GM21526 (cell line): ENCODE data around the gene ADCY7.

Source experiments
- ATAC-seq: cut with Tn5 transposase; IDR thresholded peaks from one replicate; pipeline ENCODE4 v1.9.1; 2021; ENCODE audit warnings: moderate library complexity; ENCODE audit not compliant: unreplicated experiment, low FRiP score

ADCY7 gene

DNA sequence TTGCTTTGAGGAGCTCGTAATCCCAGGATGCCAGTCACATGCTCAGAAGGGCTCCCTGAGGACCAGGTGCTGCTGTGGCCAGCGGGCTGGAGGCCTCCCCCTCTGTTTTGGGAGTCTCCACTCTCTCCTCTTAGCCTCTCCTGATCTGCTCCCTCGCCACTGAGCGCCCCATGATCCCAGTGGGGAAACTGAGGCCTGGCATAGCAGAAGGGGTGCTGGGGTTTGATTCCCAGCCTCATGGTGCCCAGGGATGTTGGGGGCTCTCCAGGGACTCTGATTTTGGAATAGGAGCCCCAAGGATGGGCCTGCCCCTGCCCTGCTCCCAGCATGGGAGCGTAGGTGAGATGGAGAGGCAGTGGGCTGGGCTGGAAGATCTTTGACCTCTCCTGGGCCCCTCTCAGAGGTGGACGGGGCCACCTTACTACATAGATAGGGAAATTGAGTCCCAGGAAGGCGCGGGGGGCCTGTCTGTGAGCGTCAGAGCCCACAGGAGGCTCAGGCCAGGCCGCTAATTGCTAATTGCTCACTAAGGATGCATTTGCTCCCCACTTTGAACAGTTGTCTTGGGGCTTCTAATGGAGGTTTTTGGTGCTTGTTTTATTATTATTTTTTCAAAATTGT is 525 bp upstream of the ADCY7 start:
- no peak for ATAC-seq

DNA sequence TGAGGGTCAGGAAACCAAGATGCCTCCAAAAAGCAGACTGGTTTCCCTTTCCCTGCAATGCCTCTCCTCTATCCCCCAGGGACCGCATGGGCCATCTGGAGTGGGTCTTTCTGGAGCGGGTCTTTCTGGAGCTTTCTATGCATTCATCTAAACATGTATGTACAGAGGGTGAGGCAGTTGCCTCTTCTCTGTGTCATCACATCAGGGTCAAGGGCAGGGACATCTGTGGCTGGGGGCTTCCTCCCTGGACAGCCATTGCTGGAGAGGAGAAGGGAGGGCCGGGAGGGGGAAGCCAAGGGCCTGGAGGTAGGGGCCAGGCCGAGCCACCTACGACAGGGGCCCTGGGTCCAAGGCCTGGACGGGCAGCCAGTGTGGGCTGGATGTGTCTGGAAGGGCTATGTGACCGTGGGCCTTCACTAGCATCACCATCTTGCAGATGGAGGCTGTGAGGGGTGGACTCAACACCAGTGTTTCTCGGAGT is 840 bp downstream of the ADCY7 start:
- no peak for ATAC-seq

DNA sequence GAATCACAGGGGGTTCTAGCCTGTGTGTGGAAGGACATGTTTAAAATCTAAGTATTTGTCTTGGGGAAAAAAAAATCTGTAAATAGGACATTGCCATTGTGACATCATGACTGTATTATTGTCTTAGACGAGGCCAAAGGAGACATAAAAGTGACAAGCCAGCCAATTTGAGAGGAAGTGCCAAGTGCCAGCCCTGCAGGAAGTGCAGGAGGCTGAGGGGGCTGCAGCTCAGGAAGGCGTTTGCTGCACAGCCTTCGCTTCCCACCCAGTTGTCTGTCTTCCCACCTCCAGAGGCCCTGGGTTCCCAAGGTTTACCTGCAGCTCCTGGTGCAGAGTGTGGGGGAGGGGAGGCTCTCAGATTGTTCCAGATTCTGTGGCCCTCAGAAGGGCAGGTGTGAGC is 1.3 kb downstream of the ADCY7 start:
- no peak for ATAC-seq

DNA sequence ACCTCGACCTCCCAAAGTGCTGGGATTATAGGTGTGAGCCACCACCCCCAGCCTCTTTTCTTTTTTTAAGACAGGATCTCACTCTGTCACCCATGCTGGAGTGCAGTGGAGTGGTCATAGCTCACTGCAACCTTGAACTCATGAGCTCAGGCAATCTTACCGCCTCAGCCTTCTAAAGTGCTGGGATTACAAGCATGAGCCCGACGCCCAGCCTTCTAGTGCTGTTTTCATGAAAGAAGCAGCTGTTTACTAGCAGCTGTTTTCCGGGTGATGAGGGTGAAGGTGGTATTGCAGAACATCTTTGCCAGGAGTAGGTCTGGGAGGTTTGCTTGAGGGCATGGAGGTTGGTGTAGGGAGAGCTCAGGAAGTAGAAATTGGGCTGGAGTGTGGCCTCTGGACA is 2.0 kb downstream of the ADCY7 start:
- ATAC-seq = no peak

DNA sequence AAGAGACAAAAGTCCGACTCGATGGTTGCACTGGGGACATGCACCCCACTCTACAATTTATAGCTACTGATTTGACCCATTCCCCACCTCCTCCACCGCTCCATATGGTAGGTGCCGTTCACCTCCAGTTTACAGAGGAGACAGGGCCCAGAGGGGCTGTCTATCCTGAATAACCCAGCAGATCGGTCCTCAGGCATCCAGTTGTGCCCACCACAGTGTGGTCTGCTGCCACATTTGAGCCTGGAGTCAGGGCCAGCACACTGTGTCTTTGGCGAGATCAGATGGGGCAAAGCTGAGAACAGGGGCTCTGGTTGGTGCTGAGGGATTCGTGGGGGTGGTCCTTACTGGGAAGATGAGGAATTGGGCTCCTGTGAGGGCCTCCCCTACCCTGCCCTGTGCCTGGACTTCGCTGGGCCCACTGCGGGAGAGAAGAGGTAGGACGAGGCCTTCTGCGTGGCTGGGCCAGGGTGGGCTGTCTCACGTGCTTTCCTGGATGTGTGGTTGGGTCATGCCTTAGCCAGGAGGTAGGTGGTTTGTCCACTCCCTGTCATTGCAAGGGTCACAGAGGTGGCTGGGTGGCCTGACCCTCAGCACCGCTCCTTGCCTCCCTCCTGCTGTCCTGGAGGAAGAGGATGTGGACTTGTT is 2.8 kb downstream of the ADCY7 start:
- ATAC-seq = no peak

DNA sequence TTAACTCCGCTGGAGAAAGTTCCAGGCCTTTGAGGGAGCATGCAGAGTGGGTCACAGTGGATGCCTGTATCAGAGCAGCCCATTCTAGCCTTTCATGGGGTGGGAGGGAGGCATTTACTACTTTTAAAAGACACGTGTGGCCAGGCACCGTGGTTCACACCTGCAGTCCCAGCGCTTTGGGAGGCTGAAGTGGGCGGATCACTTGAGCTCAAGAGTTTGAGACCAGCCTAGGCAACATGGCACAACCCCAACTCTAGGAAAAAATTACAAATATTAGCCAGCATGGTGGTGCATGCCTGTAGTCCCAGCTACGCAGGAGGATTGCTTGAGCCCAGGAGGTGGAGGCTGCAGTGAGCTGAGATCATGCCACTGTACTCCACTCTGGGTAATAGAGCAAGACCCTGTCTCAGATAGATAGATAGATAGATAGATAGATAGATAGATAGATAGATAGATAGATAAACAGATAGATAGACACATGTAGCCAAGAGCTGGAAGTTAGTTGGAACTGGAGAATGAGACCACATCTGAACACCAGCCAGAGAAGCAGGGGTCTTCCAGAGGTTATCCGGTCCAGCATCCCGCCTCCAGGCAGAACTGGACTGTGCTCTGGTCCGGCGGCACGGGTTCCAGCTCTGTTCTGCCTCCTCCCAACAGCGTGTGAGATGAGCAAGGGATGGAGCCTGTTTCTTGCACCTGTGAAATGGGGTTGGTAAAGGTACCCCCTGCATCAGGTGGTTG is 3.6 kb downstream of the ADCY7 start:
- no peak for ATAC-seq

DNA sequence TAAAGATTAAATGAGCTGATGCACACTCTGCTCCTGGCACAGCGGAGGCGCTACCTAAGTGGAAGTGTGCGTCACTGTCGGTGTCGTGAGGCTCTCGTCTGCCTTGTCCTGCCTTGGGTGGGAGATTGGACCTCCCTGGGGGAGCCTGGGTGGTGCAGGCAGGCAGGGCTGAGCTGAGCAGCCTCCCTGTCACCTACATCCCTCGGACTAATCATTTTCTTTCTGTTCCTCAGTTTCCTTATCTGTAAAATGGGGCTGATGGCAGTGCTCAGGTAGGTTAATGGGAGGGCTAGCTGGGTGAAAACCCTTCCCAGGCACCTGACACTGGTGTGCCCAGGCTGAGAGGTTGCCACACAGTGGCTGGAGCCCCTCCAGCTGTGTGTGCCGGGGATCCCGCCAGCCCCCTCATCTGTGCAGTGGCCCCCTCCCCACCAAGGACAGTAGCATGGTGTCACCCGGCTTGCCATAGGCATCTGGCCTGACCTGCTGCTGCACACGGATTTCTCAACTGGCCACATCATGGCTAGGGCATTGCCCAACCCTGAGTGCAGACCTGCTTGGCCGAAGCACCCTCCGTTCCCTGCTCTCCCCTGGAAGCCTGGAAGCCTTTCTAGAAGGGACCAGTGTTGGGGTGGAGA is 4.3 kb downstream of the ADCY7 start:
- no peak for ATAC-seq

DNA sequence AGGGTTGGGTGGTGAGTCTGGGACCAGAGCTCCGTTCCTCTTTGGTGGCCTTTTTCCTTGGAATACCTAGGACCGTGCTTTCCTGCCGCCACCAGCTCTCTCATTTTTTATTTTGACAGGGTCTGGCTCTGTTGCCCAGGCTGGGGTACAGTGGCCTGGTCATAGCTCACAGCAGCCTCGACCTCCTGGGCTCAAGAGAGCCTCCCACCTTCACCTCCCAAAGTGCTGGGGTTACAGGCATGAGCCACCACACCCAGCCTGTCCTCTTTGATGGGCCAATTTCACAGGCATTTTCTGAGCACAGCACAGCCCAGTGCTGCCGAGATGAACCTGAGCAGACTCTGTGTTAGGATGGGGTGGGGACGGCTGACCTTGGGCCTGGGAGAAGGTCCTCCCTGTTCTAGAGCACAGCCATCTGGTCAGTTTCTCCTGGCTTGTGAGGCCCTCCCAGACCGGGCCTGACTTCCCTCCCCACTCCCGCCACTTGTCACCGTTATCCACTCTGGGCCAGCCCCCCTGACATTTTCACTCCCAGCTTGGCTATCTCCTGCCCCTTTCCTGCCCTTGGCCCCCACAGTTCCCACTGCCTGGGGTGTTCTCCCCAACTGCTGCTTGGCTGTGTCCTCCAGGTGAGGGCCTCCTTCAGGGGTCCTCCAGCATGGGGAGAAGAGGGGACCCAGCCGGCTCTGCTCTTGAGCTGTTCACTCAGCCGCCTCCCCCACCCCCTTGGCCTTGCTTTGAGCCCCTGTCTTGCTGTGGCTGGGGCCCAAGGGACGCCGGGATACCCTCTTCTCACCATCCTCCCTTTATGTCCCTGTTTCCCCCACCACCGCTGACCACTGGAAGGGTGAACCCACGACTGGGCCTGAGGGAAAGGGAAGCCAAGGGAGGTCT is 5.0 kb downstream of the ADCY7 start:
- ATAC-seq = no peak

DNA sequence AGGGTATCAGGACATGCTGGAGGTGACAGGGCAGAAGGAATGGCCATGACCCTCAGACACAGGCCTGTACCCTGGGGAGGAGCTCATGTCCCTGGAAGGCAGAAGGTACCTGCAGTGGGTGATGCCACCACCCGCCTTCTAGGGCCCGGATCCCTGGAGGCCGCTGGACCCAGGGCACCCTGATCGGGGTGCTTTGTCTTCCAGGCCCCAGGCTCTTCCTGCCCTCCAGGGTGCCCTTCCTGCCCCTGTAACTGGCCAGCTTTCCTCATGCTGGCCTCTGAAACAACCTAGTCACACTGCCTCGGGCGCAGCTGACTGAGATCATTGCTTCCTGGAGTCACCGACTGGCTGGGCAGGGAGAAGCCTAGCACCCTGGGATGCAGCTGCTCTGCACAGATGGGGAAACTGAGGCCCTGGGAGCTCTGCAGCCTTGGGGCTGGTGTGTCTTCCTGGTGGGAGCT is 5.8 kb downstream of the ADCY7 start:
- ATAC-seq = no peak

DNA sequence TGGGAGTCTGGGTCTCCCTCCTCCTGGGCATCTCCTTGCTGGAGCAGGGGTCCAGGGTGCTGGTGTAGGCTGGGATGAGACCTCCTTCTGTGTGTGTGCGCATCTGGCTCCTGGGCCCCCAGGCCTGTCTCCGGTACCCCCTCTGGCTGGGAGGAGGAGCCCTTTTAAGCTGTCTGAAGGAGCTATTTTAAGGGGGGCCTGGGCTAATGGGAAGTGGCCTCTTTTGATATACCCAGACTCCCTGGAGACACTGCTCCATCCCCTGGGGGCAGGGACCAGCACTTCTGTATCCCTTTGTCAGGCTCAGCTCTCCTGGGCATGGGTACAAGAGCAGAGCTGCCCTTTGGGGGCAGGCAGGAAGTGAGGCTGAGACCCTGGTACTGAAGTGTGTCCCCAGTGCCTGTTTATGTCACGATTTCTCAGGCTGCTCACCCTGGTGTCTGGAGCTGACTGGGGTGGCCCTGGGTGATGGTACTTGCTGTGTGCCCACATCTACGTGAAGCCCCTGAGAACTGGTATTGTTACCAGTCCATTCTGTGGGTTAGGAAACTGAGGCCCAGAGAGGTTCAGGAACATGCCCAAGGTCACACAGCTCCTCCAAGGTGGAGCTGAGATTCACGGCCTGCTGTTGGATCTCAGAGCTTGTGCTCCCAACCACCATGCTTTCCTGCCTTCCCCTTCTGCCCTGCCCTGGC is 6.5 kb downstream of the ADCY7 start:
- no peak for ATAC-seq

DNA sequence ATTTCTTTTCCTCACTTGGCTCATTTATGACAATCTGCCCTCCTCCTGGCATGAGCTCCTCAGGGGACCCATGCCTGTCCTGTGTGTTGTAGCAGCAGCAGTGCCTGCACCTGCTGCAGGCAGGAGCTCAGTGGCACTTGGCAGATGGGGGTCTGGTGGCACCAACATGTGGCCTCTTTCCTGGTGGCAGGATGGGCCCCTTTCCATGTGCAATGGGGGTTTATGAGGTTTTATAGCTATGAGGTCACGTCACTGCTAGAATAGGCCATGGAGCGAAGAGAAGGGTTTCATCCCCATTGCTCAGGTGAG is 7.0 kb downstream of the ADCY7 start:
- ATAC-seq = no peak

DNA sequence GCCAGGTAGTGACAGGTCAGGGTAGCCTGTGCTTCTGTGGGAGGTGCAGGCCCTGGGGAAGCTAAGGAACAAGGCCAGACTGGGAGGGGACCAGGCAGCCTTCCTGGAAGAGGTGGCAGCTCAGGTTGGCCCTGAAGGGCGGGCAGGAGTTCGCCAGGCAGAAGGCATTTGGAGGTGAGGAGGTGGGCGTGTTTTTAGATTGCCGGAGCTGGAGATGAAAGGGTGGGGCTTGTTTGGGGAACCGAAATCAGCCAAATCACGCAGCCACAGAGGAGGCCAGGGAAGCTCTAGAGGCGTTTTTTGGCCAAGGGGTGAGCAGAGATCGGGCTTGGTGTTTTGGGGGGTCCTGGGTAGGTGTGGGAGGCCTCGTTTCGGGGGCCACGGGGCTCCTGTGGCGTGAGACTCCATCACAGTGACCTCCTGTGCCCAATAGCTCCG is 7.6 kb downstream of the ADCY7 start:
- peak; percentile 63 for ATAC-seq

DNA sequence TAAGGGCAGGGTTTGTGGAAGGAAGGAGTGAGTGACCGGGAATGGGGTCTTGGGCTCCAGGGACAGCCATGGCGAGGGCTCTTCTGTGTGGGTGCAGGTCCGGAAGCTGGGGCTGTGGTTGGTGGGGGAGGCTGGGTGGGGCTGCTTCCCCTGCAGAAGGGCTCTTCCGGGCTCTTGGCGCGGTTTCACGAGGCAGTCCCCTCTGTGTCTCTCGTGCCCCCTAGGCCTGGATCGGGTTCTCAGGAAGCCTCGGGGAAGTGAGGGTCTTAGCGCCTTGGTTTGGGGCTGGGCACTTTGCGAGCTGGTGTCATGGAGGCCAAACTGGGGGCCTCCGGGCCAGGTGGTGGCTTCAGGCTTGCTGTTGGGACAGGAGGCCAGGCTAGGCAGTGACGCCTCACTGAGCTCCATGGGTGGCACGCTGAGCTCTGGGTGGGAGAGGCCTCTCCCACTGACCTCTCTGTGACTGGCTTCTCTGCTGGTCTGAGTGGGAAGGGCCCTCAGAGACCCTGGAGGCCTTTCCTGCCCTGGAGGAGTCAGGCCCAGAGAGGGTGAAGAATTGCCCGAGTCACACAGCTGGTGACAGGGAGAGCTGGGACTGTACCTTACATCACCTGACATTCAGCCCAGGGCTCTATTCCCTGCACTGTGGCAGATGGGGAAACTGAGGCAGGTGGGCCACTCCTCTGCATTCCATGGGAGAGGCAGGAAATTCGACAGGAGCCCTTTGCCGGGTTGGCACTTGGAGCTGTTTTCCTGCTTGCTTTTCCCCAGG is 8.2 kb downstream of the ADCY7 start:
- peak; percentile 43 for ATAC-seq

DNA sequence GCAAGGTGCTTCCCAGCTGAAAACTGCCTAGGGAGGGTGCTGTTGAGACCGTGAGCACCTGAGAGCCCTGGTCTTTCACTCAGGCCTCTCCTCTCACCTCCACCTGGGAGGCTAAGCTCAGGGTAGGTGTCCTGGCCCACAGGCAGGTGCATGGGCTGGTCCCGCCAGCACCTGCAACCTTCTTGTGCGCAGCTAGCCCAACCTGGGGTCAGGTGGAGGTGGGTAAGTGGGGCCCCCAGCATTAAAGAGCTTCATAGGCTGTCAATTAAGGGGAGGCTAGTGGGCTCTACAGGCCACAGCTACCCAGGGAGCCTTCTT is 8.7 kb downstream of the ADCY7 start:
- ATAC-seq = no peak

DNA sequence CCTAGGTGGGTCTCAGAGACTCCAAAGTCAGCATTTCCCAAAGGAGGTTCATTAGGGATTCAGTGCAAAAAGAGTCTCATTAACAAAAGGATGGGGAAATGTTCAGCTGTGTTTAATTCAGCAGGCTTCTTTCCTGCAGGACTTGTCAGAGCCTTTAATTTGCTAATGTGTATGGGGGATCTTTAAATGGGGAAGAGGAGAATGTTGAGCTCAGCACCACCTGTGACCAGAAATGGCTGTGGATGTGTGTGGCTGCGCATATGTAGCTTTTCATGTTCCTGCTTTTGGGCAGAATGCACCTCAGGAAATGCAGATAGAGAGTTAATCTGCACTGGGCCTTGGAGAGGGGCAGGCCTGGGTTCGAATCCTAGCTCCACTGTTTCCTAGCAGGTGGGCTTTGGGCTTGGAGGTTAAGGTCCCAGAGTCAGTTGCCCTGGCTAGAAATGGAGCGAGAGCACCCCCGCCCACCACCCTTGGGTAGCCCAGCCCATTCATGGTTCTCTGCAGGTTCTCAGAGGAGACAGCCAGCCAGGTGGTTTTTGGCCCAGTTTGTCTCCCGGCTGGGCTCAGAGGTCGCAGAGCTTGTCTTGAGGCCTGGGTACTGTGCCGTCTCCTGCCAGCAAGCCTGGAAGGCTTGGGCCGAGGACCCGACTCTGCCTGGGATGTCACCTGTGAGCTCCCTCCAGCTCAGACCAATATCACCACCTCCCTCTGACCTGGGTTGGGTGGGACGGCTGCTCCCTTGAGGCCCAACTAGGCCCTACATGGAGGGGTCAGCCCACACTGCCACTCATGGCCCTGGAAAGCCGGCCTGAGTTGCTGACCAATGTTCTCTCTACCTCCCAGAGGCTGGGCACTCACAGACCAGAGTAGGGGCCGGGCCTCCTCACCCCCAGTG is 9.3 kb downstream of the ADCY7 start:
- ATAC-seq = no peak

DNA sequence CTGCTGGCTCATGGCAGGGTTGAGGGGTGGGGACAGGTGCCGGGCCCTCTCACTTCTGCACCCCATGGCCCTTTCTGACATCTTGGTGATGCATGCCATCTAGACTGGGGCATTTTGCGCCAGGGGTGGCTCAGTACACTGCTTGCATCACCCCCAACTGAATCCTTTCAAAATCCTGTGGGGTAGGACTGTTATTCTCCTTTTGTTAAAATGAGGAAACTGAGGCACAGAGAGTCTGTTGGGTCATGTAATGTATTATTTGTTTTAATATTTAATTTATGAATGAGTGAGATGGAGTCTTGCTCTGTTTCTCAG is 9.9 kb downstream of the ADCY7 start:
- no peak for ATAC-seq

DNA sequence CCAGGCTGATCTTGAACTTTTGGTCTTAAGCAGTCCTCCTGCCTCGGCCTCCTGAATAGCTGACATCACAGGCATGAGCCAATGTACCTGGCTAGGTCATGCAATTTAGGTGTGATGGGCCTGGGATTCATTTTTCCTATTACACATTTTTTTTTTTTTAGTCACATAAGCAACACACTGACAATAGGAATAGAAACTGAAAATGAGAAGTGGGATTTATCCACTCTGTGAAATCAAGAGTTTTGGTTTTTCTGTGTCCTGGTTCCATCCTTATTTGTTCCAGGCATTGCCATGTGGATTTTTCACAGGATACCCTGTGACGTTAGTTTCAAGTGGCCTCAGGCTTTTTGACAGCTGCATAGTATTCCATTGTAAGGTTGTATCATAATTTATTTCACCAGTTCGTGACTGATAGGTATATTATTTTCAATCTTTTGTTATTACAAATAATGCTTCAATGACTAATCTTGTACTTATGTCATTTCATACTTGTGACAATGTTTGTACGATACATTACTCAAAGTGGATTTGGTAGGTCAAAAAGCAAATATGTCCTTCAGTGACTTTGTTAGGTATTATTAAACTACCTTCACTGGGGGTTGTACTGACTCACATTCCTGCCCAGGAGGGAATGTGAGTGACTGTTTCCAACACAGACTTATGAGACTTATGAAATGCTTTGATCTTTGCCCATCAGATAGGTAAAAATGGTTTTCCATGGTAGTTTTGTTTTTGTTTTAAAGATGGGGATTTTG is 10.6 kb downstream of the ADCY7 start:
- ATAC-seq = no peak

DNA sequence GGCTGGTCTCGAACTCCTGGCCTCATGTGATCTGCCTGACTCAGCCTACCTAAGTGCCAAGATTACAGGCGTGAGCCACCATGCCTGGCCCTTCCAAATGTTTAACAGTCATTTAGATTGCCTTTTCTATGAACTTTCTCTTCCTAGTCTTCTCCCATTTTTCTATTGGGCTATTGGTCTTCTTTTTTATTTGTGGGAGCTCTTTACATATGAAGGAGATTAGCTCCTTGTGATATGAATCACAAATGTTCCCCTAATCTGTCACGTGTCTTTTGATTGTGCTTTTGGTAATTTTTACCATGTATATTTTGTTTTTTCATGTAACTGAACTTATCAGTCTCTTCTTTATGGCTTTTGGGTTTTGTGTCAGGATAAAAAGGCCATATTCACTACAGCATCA is 11.9 kb downstream of the ADCY7 start:
- no peak for ATAC-seq
